ENCODE data around the gene ACSS1. TPM values are rescaled to one million over a fixed set of nuclear protein-coding genes. Genes with fewer than 3 reads are reported as not detected.

ACSS1 gene
- total RNA-seq, 1 experiment from 2014 or later: 2.3 TPM

DNA sequence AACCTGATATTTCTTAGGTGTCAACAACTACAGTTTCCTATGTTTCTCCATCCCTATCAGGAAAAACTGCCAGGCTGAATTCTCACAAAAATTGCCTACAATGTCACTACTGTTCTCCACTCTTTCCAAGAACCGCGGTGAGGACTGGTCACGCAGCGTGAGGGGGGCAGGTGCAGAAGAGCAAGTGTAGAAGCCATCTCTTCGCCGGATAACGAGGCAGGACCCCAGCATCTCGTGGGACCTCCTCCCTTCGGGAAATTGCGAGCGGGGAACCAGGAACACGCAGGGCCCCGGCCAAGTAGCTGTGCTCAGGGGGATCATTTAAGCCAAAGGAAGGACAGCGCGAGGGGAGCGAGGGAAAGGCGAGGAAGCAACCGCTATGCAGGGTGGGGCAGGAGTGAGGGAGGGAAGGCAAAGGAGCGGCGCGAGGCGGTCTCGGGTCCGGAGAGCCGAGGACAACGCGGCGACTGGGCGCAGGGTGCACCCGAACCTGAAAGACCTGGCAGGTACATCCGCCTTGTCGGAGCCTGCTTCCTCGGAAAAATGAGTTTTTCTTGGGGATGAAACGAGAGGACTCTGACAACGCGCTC lies 65.9 kb downstream of the ACSS1 start:
- ChIA-PET CTCF (no interaction called here), POLR2A (ENCODE audit: unreplicated experiment) (no interaction called here)
- TF ChIP-seq EZH2phosphoT487 (IDR thresholded peaks at IDR 0.05; ENCODE audit: borderline replicate concordance, low read length): no peak
- TF ChIP-seq, protein P1, sequence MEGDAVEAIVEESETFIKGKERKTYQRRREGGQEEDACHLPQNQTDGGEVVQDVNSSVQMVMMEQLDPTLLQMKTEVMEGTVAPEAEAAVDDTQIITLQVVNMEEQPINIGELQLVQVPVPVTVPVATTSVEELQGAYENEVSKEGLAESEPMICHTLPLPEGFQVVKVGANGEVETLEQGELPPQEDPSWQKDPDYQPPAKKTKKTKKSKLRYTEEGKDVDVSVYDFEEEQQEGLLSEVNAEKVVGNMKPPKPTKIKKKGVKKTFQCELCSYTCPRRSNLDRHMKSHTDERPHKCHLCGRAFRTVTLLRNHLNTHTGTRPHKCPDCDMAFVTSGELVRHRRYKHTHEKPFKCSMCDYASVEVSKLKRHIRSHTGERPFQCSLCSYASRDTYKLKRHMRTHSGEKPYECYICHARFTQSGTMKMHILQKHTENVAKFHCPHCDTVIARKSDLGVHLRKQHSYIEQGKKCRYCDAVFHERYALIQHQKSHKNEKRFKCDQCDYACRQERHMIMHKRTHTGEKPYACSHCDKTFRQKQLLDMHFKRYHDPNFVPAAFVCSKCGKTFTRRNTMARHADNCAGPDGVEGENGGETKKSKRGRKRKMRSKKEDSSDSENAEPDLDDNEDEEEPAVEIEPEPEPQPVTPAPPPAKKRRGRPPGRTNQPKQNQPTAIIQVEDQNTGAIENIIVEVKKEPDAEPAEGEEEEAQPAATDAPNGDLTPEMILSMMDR (conservative IDR thresholded peaks at IDR 0.05; ENCODE audit: low read depth, low read length): no peak
- no peak for TF ChIP-seq EZH2 (IDR thresholded peaks at IDR 0.05; ENCODE audit: low read length, unreplicated experiment)
- Histone ChIP-seq H3K36me3 (ENCODE audit: low read depth, low read length) (no peaks in the 10 kb centered on the region), H3K9me2 (replicated peaks; ENCODE audit: low read length) (no peaks in the 10 kb centered on the region), H3K4me1 (ENCODE audit: insufficient read depth, low read length) (peaks cover 50% of the 10 kb centered on the region), H3F3A (ENCODE audit: low read length, unreplicated experiment) (no peaks in the 10 kb centered on the region), H3K9me3 (ENCODE audit: low read length) (no peaks in the 10 kb centered on the region), H4K20me1 (ENCODE audit: low read length) (no peaks in the 10 kb centered on the region), H3K9ac (ENCODE audit: low read length) (peak overlapping the region; percentile 79), H3K27me3 (ENCODE audit: low read length) (no peaks in the 10 kb centered on the region), H3K79me2 (ENCODE audit: low read length) (peaks cover 54% of the 10 kb centered on the region), H3K27ac (ENCODE audit: low read length) (peak overlapping the region; percentile 7; the same call in 1 of the 2 replicates), H3K4me2 (ENCODE audit: low read length) (peak overlapping the region; percentile 87), H2AFZ (ENCODE audit: low read length) (peak overlapping the region; percentile 89), H3K4me3 (ENCODE audit: low read length) (peak overlapping the region; percentile 88)
- ATAC-seq (peak; percentile 47), DNase-seq (peak; percentile 13)
- no TSS peak for BruUV-seq (replicated peaks)
- intact Hi-C loops (cut with micrococcal nuclease): loop anchor here (2.0 to 10.0 kb wide), 5 partner anchors 60 to 303 kb away; partner anchors contain the start of gene ENTPD6

DNA sequence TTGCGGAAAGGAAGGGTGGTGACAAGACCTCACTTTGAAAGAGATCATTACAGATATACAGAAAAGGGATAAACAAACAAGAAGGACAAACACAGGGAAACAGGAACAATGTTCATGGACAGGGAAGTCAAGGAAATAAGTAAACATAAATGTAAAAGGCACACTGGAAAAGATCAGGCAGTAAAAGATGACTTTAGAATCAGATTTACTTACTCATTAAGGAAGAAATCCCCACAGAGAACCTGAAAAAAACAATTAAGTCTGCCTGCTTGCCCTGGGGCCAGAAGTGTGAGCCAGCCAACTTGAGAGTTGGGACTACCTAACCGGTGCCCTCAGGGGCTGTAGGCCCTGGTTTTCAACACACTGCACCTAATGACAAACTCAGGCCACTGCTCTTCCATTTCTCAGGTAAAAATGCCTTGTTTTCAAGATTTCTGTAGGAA lies 67.1 kb downstream of the ACSS1 start:
- Histone ChIP-seq H3K79me2 (ENCODE audit: low read length) (peaks cover 66% of the 10 kb centered on the region), H3K9me3 (ENCODE audit: low read length) (no peaks in the 10 kb centered on the region), H3F3A (ENCODE audit: low read length, unreplicated experiment) (no peaks in the 10 kb centered on the region), H3K9ac (ENCODE audit: low read length) (no peak overlapping the region), H3K4me1 (ENCODE audit: insufficient read depth, low read length) (peaks cover 42% of the 10 kb centered on the region), H4K20me1 (ENCODE audit: low read length) (no peaks in the 10 kb centered on the region), H3K4me3 (ENCODE audit: low read length) (peak overlapping the region; percentile 88), H3K27ac (ENCODE audit: low read length) (no peak overlapping the region), H3K9me2 (replicated peaks; ENCODE audit: low read length) (no peaks in the 10 kb centered on the region), H2AFZ (ENCODE audit: low read length) (no peak overlapping the region), H3K36me3 (ENCODE audit: low read depth, low read length) (no peaks in the 10 kb centered on the region), H3K27me3 (ENCODE audit: low read length) (no peaks in the 10 kb centered on the region), H3K4me2 (ENCODE audit: low read length) (peak overlapping the region; percentile 87)
- TF ChIP-seq, protein P1 (conservative IDR thresholded peaks at IDR 0.05; ENCODE audit: low read depth, low read length): no peak
- DNase-seq (no peak), ATAC-seq (no peak)
- ChIA-PET POLR2A (ENCODE audit: unreplicated experiment) (no interaction called here), CTCF (no interaction called here)
- no TSS peak for BruUV-seq (replicated peaks)
- intact Hi-C loops (cut with micrococcal nuclease): loop anchor here (5.0 to 10.0 kb wide), 4 partner anchors 59 to 304 kb away; partner anchors contain the start of gene ENTPD6

- ChIA-PET CTCF (no interaction called here), POLR2A (ENCODE audit: unreplicated experiment) (no interaction called here)
- Histone ChIP-seq H3K27ac (ENCODE audit: low read length) (no peak overlapping the region), H3K79me2 (ENCODE audit: low read length) (peaks cover 81% of the 10 kb centered on the region), H3K4me1 (ENCODE audit: insufficient read depth, low read length) (peaks cover 31% of the 10 kb centered on the region), H3K9ac (ENCODE audit: low read length) (no peak overlapping the region), H3F3A (ENCODE audit: low read length, unreplicated experiment) (no peaks in the 10 kb centered on the region), H3K4me3 (ENCODE audit: low read length) (no peak overlapping the region), H3K9me2 (replicated peaks; ENCODE audit: low read length) (no peaks in the 10 kb centered on the region), H4K20me1 (ENCODE audit: low read length) (no peaks in the 10 kb centered on the region), H3K36me3 (ENCODE audit: low read depth, low read length) (no peaks in the 10 kb centered on the region), H3K9me3 (ENCODE audit: low read length) (no peaks in the 10 kb centered on the region), H3K4me2 (ENCODE audit: low read length) (no peak overlapping the region), H2AFZ (ENCODE audit: low read length) (no peak overlapping the region), H3K27me3 (ENCODE audit: low read length) (no peaks in the 10 kb centered on the region)
- BruUV-seq (replicated peaks): no TSS peak
- no peak for DNase-seq
- intact Hi-C loops (cut with micrococcal nuclease): no loop called here
- no peak for ATAC-seq
- TF ChIP-seq EZH2 (IDR thresholded peaks at IDR 0.05; ENCODE audit: low read length, unreplicated experiment): no peak
- no peak for TF ChIP-seq EZH2phosphoT487 (IDR thresholded peaks at IDR 0.05; ENCODE audit: borderline replicate concordance, low read length)
- TF ChIP-seq, protein P1 (conservative IDR thresholded peaks at IDR 0.05; ENCODE audit: low read depth, low read length): no peak
Observed at GRCh38 chr20:24989162-24989561, 68.8 kb downstream of the ACSS1 start.
